Nephron progenitor cell (in vitro differentiated cells): ENCODE results near the gene UGT1A3.

Experiments used
- DNase-seq: peaks from one replicate; pipeline ENCODE4 v3.0.0; 2021
- H3K27ac Mint-ChIP-seq: 2 replicates; pipeline ENCODE4 v1.8.0; 2021; ENCODE audit warnings: mild to moderate bottlenecking, moderate library complexity, mixed read lengths
- H3K27me3 Mint-ChIP-seq: 2 replicates; pipeline ENCODE4 v1.8.0; 2021; ENCODE audit warnings: mild to moderate bottlenecking, low read depth, mixed read lengths; ENCODE audit not compliant: poor library complexity
- H3K36me3 Mint-ChIP-seq: 2 replicates; pipeline ENCODE4 v1.8.0; 2021; ENCODE audit warnings: low read depth, mixed read lengths
- H3K4me1 Mint-ChIP-seq: 2 replicates; pipeline ENCODE4 v1.8.0; 2021; ENCODE audit warnings: mixed read lengths
- H3K4me3 Mint-ChIP-seq: 2 replicates; pipeline ENCODE4 v1.8.0; 2021; ENCODE audit warnings: mild to moderate bottlenecking, moderate library complexity, mixed read lengths
- H3K9me3 Mint-ChIP-seq: 2 replicates; pipeline ENCODE4 v1.8.0; 2021; ENCODE audit warnings: mild to moderate bottlenecking, moderate library complexity, mixed read lengths
- CTCF ChIP-seq: fragments of 200-600 bp; sonication (generic); IDR thresholded peaks from 2 replicates; pipeline ENCODE4 v1.5.0; 2021; ENCODE audit warnings: antibody characterized with exemption

UGT1A3 gene

DNA sequence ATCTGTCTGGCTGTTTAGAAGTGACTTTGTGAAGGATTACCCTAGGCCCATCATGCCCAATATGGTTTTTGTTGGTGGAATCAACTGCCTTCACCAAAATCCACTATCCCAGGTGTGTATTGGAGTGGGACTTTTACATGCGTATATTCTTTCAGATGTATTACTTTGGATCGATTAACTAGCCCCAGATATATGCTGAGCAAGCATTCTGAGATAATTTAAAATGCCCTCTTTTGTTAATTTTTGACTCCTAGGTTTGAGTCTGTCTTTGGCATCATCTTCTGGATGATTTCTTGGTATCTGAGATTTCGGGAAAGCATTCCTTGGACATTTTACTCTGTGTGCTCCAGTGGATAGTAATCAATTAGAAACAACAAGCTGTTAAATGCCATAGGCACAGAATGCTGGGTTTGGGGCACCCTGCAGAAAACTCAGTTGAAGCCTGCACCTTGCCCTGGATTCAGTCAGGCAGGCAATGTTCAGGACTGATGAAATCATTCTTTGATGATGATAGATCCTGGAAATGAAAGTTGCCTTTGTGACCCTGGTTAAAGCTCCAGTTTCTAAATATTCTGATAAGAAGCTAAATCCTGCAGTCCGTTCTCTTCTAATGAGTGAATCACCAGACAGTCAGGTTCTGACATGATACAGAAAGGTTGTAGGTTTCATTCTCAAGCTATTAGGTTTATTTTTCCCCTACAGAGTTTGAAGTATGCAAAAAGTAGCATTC lies 32.4 kb downstream of the UGT1A3 start:
- Mint-ChIP-seq H3K9me3 (no peaks in the 10 kb centered on the region), H3K4me3 (no peak overlapping the region), H3K27ac (no peak overlapping the region), H3K4me1 (no peaks in the 10 kb centered on the region), H3K27me3 (peaks cover 23% of the 10 kb centered on the region), H3K36me3 (no peaks in the 10 kb centered on the region)
- no peak for DNase-seq
- TF ChIP-seq CTCF = no peak

- Mint-ChIP-seq H3K4me3 (no peak overlapping the region), H3K36me3 (no peaks in the 10 kb centered on the region), H3K4me1 (no peaks in the 10 kb centered on the region), H3K9me3 (no peaks in the 10 kb centered on the region), H3K27ac (no peak overlapping the region), H3K27me3 (peaks cover 23% of the 10 kb centered on the region)
- no peak for DNase-seq
- TF ChIP-seq CTCF = no peak
Measured at GRCh38 chr2:233764264-233764663, 35.4 kb downstream of the UGT1A3 start.

DNA sequence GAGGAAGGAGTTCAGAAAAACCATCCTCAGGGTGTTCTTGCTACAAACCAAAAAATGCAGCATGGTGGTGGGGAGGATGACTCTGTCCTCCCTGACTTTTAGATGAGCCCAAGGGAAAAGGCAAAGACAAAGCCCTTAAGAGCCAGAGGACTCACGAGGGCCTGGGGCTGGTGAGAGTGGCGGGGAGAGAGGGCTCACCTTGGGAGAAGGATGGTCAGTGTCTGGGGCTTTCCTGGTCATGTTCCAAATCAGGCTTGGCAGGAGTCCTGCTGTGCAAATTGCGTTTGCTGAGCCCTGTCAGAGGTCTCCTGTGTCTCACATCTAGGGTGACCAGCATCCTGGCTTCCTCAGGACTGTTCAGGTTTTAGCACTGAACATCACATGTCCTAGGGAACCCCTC lies 35.9 kb downstream of the UGT1A3 start:
- Mint-ChIP-seq H3K36me3 (no peaks in the 10 kb centered on the region), H3K4me3 (no peak overlapping the region)

GRCh38 chr2:233766416-233766815 lies 37.6 kb downstream of the UGT1A3 start:
- Mint-ChIP-seq H3K4me1 (no peaks in the 10 kb centered on the region), H3K4me3 (no peak overlapping the region), H3K36me3 (no peaks in the 10 kb centered on the region), H3K27ac (no peak overlapping the region), H3K27me3 (peaks cover 22% of the 10 kb centered on the region), H3K9me3 (no peaks in the 10 kb centered on the region)
- DNase-seq = no peak
- no peak for TF ChIP-seq CTCF

More for the DNA sequence above, 35.9 kb downstream of the UGT1A3 start:
- H3K27ac Mint-ChIP-seq = no peak overlapping the region
- H3K4me1 Mint-ChIP-seq = no peaks in the 10 kb centered on the region
- H3K27me3 Mint-ChIP-seq = peaks cover 23% of the 10 kb centered on the region
- no peak for DNase-seq
- no peaks in the 10 kb centered on the region for H3K9me3 Mint-ChIP-seq
- TF ChIP-seq CTCF = no peak

DNA sequence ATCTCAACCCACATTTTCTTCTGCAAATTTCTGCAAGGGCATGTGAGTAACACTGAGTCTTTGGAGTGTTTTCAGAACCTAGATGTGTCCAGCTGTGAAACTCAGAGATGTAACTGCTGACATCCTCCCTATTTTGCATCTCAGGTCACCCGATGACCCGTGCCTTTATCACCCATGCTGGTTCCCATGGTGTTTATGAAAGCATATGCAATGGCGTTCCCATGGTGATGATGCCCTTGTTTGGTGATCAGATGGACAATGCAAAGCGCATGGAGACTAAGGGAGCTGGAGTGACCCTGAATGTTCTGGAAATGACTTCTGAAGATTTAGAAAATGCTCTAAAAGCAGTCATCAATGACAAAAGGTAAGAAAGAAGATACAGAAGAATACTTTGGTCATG lies 39.2 kb downstream of the UGT1A3 start:
- Mint-ChIP-seq H3K27me3 (peaks cover 22% of the 10 kb centered on the region), H3K27ac (no peak overlapping the region), H3K36me3 (no peaks in the 10 kb centered on the region), H3K4me3 (no peak overlapping the region), H3K9me3 (no peaks in the 10 kb centered on the region), H3K4me1 (no peaks in the 10 kb centered on the region)
- TF ChIP-seq CTCF = no peak
- no peak for DNase-seq

- Mint-ChIP-seq H3K27ac (no peak overlapping the region), H3K9me3 (no peaks in the 10 kb centered on the region), H3K4me3 (no peak overlapping the region), H3K36me3 (no peaks in the 10 kb centered on the region), H3K27me3 (peaks cover 15% of the 10 kb centered on the region), H3K4me1 (no peaks in the 10 kb centered on the region)
- no peak for DNase-seq
- TF ChIP-seq CTCF = no peak
Measured at GRCh38 chr2:233769260-233769659, 40.4 kb downstream of the UGT1A3 start.
